CD14-positive monocyte (primary cell): Measurements from ENCODE around the gene AKT1S1. TPM values are rescaled to one million over a fixed set of nuclear protein-coding genes. Genes with fewer than 3 reads are reported as not detected.
A peak's percentile ranks its signal among the peaks of the same experiment; 100 is the strongest.

Experiments
- DNase-seq, 3 donors: peaks; one replicate each; pipeline ENCODE4 v3.0.0-alpha.2; 2011 to 2022
- H2AFZ ChIP-seq: 2 replicates; pipeline ENCODE4 v1.6.0; 2012; ENCODE audit warnings: mild to moderate bottlenecking, low read depth, low read length, inconsistent platforms; ENCODE audit not compliant: insufficient read depth, poor library complexity, severe bottlenecking
- H3K27ac ChIP-seq, 2 donors: 1 replicate in 1 of 2; 2 replicates in 1 of 2; pipeline ENCODE4 v1.5.1; 2012 to 2013; ENCODE audit warnings: low read length in 2 of 2, control low read depth in 1 of 2, inconsistent platforms in 1 of 2, low read depth in 1 of 2, mild to moderate bottlenecking in 1 of 2
- H3K27me3 ChIP-seq, 2 donors: one replicate each; pipeline versions ENCODE4 v1.6.0 to v1.6.1; 2011 to 2013; ENCODE audit warnings: low read length in 2 of 2; ENCODE audit not compliant: control insufficient read depth in 2 of 2, insufficient read depth in 2 of 2
- H3K36me3 ChIP-seq, 2 donors: replicated peaks in 1 of 2; 1 replicate in 1 of 2; 2 replicates in 1 of 2; pipeline versions ENCODE4 v1.5.1 to v1.6.1; 2012 to 2013; ENCODE audit warnings: low read length in 2 of 2, control low read depth in 1 of 2, inconsistent platforms in 1 of 2, mild to moderate bottlenecking in 1 of 2; ENCODE audit not compliant: insufficient read depth in 2 of 2, control insufficient read depth in 1 of 2
- H3K4me1 ChIP-seq, 2 donors: 1 replicate in 1 of 2; 2 replicates in 1 of 2; pipeline versions ENCODE4 v1.5.1 to v1.6.1; 2012 to 2013; ENCODE audit warnings: low read length in 2 of 2, control low read depth in 1 of 2, inconsistent platforms in 1 of 2, mild to moderate bottlenecking in 1 of 2, moderate library complexity in 1 of 2; ENCODE audit not compliant: insufficient read depth in 2 of 2, control insufficient read depth in 1 of 2
- H3K4me2 ChIP-seq: replicated peaks from 2 replicates; pipeline ENCODE3; 2012; ENCODE audit warnings: low read length, moderate library complexity, mild to moderate bottlenecking; ENCODE audit not compliant: poor library complexity, severe bottlenecking; ENCODE audit errors: extremely low read depth
- H3K4me3 ChIP-seq, 3 experiments: fragments of 200-600 bp in 1 of 3; sonication (generic) in 1 of 3; replicated peaks in 1 of 3; 1 replicate in 2 of 3; 2 replicates in 1 of 3; pipeline ENCODE4 v1.5.1; 2011 to 2013; ENCODE audit warnings: low read length in 3 of 3, mild to moderate bottlenecking in 3 of 3, control low read depth in 2 of 3, low read depth in 2 of 3, inconsistent platforms in 1 of 3, moderate library complexity in 1 of 3
- H3K79me2 ChIP-seq: 2 replicates; pipeline ENCODE4 v1.6.0; 2012; ENCODE audit warnings: mild to moderate bottlenecking, control low read depth, inconsistent platforms, low read length, moderate library complexity; ENCODE audit not compliant: insufficient read depth
- H3K9ac ChIP-seq: 2 replicates; pipeline ENCODE4 v1.6.0; 2017; ENCODE audit warnings: low read length, mild to moderate bottlenecking; ENCODE audit not compliant: insufficient read depth, poor library complexity, severe bottlenecking
- H3K9me3 ChIP-seq, 2 donors: replicated peaks in 1 of 2; 1 replicate in 1 of 2; 2 replicates in 1 of 2; pipeline versions ENCODE4 v1.5.1 to v1.6.1; 2012 to 2013; ENCODE audit warnings: low read length in 2 of 2, control low read depth in 1 of 2; ENCODE audit not compliant: control insufficient read depth in 1 of 2, insufficient read depth in 1 of 2
- H4K20me1 ChIP-seq: 2 replicates; pipeline ENCODE4 v1.6.0; 2012; ENCODE audit warnings: mild to moderate bottlenecking, low read length, control low read depth, moderate library complexity; ENCODE audit not compliant: insufficient read depth
- H3K27ac Mint-ChIP-seq, 7 donors: one replicate each; pipeline ENCODE4 v1.8.0; 2020; ENCODE audit warnings: mild to moderate bottlenecking in 7 of 7, mixed read lengths in 7 of 7, moderate library complexity in 6 of 7, inconsistent platforms in 2 of 7
- H3K27me3 Mint-ChIP-seq, 3 donors: one replicate each; pipeline ENCODE4 v1.8.0; 2021 to 2022; ENCODE audit warnings: low read depth in 3 of 3, mild to moderate bottlenecking in 3 of 3, mixed read lengths in 3 of 3, moderate library complexity in 3 of 3, inconsistent platforms in 1 of 3
- H3K36me3 Mint-ChIP-seq, 2 donors: one replicate each; pipeline ENCODE4 v1.8.0; 2020; ENCODE audit warnings: mixed read lengths in 2 of 2, inconsistent platforms in 1 of 2, mild to moderate bottlenecking in 1 of 2
- H3K4me1 Mint-ChIP-seq: one replicate; pipeline ENCODE4 v1.8.0; 2020; ENCODE audit warnings: mild to moderate bottlenecking, mixed read lengths
- H3K4me3 Mint-ChIP-seq, 2 donors: one replicate each; pipeline ENCODE4 v1.8.0; 2020; ENCODE audit warnings: mild to moderate bottlenecking in 2 of 2, mixed read lengths in 2 of 2, moderate library complexity in 1 of 2
- H3K9me3 Mint-ChIP-seq, 7 donors: one replicate each; pipeline ENCODE4 v1.8.0; 2020 to 2022; ENCODE audit warnings: mixed read lengths in 7 of 7, mild to moderate bottlenecking in 6 of 7, moderate library complexity in 6 of 7, inconsistent platforms in 2 of 7
- WGBS: methylation state at CpG from one replicate; pipeline ENCODE4 v1.1.5; 2013; ENCODE audit warnings: missing lambda C conversion rate; ENCODE audit not compliant: insufficient coverage; 5-methylcytosine and 5-hydroxymethylcytosine counted together
- intact Hi-C, 2 donors: fragments of 100-400 bp; cut with micrococcal nuclease; formaldehyde crosslinking; loops; one replicate each; pipeline versions ENCODE4 v1.15.0 to v1.15.1; 2023
- polyA plus RNA-seq, 3 donors: library from polyadenylated mRNA; depleted of rRNA in 1 of 3; unstranded in 2 of 3; stranded (reverse) in 1 of 3; fragments of 300-500 nt in 2 of 3; fragments of >200 nt in 1 of 3; fragmentation: Illumina TruSeq in 2 of 3; gene quantifications; 1 replicate in 2 of 3; 2 replicates in 1 of 3; pipeline ENCODE4 v1.2.3, GENCODE V29; 2012 to 2021
- TF ChIP-seq, protein P1 (sequence below): fragments of 200-600 bp; IDR thresholded peaks from one replicate; pipeline ENCODE4 v1.8.0; 2022; ENCODE audit warnings: antibody characterized with exemption, mild to moderate bottlenecking

AKT1S1 gene
- polyA plus RNA-seq, 3 donors = 5.4 to 18.2 (median 6.6) TPM

GRCh38 chr19:49887037-49887664, 10.0 kb upstream of the AKT1S1 start:
- Histone ChIP-seq H3K27ac (no peak overlapping the region), H3K9me3 (no peaks in the 10 kb centered on the region), H3K4me2 (no peak overlapping the region), H3K79me2 (no peaks in the 10 kb centered on the region), H2AFZ (no peak overlapping the region), H3K9ac (no peak overlapping the region), H4K20me1 (peaks cover 34% of the 10 kb centered on the region), H3K27me3 (peaks cover 0 to 4% of the 10 kb centered on the region in 2 donors), H3K4me1 (peaks cover 11 to 13% of the 10 kb centered on the region in 2 donors), H3K4me3 (no peak overlapping the region), H3K36me3 (peaks cover 28 to 30% of the 10 kb centered on the region in 2 donors)
- H3K9me3 Mint-ChIP-seq = peaks cover 0 to 7% (median 0%) of the 10 kb centered on the region in 7 donors
- peaks cover 11 to 31% (median 24%) of the 10 kb centered on the region in 3 donors for H3K27me3 Mint-ChIP-seq
- DNase-seq = no peak
- H3K4me3 Mint-ChIP-seq = no peak overlapping the region
- peaks cover 51% of the 10 kb centered on the region in 2 donors for H3K36me3 Mint-ChIP-seq
- 92% methylated on average over 20 of the region's 23 CpGs for WGBS
- no peak overlapping the region for H3K27ac Mint-ChIP-seq
- TF ChIP-seq, protein P1, sequence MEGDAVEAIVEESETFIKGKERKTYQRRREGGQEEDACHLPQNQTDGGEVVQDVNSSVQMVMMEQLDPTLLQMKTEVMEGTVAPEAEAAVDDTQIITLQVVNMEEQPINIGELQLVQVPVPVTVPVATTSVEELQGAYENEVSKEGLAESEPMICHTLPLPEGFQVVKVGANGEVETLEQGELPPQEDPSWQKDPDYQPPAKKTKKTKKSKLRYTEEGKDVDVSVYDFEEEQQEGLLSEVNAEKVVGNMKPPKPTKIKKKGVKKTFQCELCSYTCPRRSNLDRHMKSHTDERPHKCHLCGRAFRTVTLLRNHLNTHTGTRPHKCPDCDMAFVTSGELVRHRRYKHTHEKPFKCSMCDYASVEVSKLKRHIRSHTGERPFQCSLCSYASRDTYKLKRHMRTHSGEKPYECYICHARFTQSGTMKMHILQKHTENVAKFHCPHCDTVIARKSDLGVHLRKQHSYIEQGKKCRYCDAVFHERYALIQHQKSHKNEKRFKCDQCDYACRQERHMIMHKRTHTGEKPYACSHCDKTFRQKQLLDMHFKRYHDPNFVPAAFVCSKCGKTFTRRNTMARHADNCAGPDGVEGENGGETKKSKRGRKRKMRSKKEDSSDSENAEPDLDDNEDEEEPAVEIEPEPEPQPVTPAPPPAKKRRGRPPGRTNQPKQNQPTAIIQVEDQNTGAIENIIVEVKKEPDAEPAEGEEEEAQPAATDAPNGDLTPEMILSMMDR = no peak
- intact Hi-C loops = loop anchor here in 1 of 2 donors (5.0 kb wide), 1 partner anchor 40 kb away; the partner anchor contains the start of genes ATF5 and NUP62
- peaks cover 12% of the 10 kb centered on the region for H3K4me1 Mint-ChIP-seq

DNA sequence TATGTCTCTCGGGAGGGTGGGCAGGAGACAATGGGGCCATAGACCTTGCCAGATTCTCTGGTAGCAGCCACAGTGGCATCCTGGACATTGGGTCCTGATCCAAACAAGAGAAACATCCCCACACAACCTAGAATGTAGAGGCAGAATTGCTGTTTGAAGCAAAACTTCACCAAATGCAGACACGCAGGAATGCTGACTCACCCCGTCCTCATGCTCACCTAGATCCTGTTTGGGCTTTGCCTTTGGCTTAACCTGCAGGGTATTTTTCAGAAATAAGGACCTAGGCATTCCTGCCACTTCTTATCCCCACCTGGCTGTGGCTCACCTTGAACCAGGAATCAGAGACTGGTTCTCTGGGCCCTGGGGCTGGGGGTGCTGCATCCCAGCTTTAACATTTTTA, 7.6 kb upstream of the AKT1S1 start:
- peaks cover 70 to 74% of the 10 kb centered on the region in 2 donors for H3K36me3 Mint-ChIP-seq
- Histone ChIP-seq H3K9ac (no peak overlapping the region), H3K79me2 (peaks cover 3% of the 10 kb centered on the region), H4K20me1 (peaks cover 49% of the 10 kb centered on the region), H2AFZ (no peak overlapping the region), H3K4me3 (no peak overlapping the region), H3K27me3 (no peaks in the 10 kb centered on the region), H3K27ac (no peak overlapping the region), H3K4me2 (no peak overlapping the region), H3K36me3 (peaks cover 51 to 54% of the 10 kb centered on the region in 2 donors), H3K4me1 (peaks cover 2 to 3% of the 10 kb centered on the region in 2 donors), H3K9me3 (no peaks in the 10 kb centered on the region)
- no peak for DNase-seq
- H3K4me1 Mint-ChIP-seq = peaks cover 6% of the 10 kb centered on the region
- H3K27ac Mint-ChIP-seq = no peak overlapping the region
- TF ChIP-seq, protein P1 = no peak
- H3K4me3 Mint-ChIP-seq = peak overlapping the region in 1 of 2 donors; percentile 24
- H3K9me3 Mint-ChIP-seq = peaks cover 0 to 7% (median 0%) of the 10 kb centered on the region in 7 donors
- 88% methylated on average over 3 of the region's 3 CpGs for WGBS
- H3K27me3 Mint-ChIP-seq = peaks cover 2 to 12% (median 9%) of the 10 kb centered on the region in 3 donors
- intact Hi-C loops = loop anchor here in 1 of 2 donors (5.0 kb wide), 1 partner anchor 43 kb away; the partner anchor contains the start of genes ATF5 and NUP62
